H9 (cell line): Measurements from ENCODE around the gene SNAP47. TPM values are rescaled to one million over a fixed set of nuclear protein-coding genes. Genes with fewer than 3 reads are reported as not detected.

Experiments
- DNase-seq: peaks from one replicate; pipeline ENCODE4 v3.0.0-alpha.2; 2017
- H2AFZ ChIP-seq: one replicate; pipeline ENCODE4 v1.6.1; 2013; ENCODE audit warnings: mild to moderate bottlenecking, low read length, control low read depth, moderate library complexity
- H2AK5ac ChIP-seq: 2 replicates; pipeline ENCODE4 v1.6.1; 2013; ENCODE audit warnings: low read length, control low read depth, mixed read lengths; ENCODE audit not compliant: insufficient read length
- H2BK120ac ChIP-seq: one replicate; pipeline ENCODE4 v1.6.1; 2013; ENCODE audit warnings: low read depth, mild to moderate bottlenecking, low read length, control low read depth, inconsistent platforms; ENCODE audit not compliant: poor library complexity, severe bottlenecking
- H2BK12ac ChIP-seq: 2 replicates; pipeline ENCODE4 v1.6.1; 2013; ENCODE audit warnings: low read length, control low read depth, mixed read lengths, low read depth; ENCODE audit not compliant: insufficient read length
- H2BK15ac ChIP-seq: 2 replicates; pipeline ENCODE4 v1.6.1; 2013; ENCODE audit warnings: low read depth, low read length, control low read depth
- H2BK20ac ChIP-seq: one replicate; pipeline ENCODE4 v1.6.1; 2013; ENCODE audit warnings: low read depth, mild to moderate bottlenecking, low read length, control low read depth, inconsistent platforms; ENCODE audit not compliant: poor library complexity, severe bottlenecking
- H2BK5ac ChIP-seq: 2 replicates; pipeline ENCODE4 v1.6.1; 2013; ENCODE audit warnings: low read length, control low read depth, mixed read lengths; ENCODE audit not compliant: insufficient read length
- H3K14ac ChIP-seq: 2 replicates; pipeline ENCODE4 v1.6.1; 2013; ENCODE audit warnings: low read length, control low read depth; ENCODE audit not compliant: insufficient read depth
- H3K18ac ChIP-seq: 2 replicates; pipeline ENCODE4 v1.6.1; 2013; ENCODE audit warnings: low read depth, mild to moderate bottlenecking, mixed read lengths, low read length, control low read depth; ENCODE audit not compliant: insufficient read length
- H3K23ac ChIP-seq: 2 replicates; pipeline ENCODE4 v1.6.1; 2013; ENCODE audit warnings: low read length, control low read depth, mixed read lengths, low read depth; ENCODE audit not compliant: insufficient read length
- H3K23me2 ChIP-seq: 2 replicates; pipeline ENCODE4 v1.6.1; 2013; ENCODE audit warnings: low read depth, mild to moderate bottlenecking, mixed read lengths, low read length, control low read depth; ENCODE audit not compliant: insufficient read length, poor library complexity, severe bottlenecking
- H3K27ac ChIP-seq: 2 replicates; pipeline ENCODE4 v1.5.1; 2013; ENCODE audit warnings: low read length, control low read depth, mixed read lengths, low read depth; ENCODE audit not compliant: insufficient read length
- H3K27me3 ChIP-seq: 2 replicates; pipeline ENCODE4 v1.6.1; 2013; ENCODE audit warnings: low read length, control low read depth, inconsistent platforms; ENCODE audit not compliant: insufficient read depth
- H3K4ac ChIP-seq: 2 replicates; pipeline ENCODE4 v1.6.1; 2013; ENCODE audit warnings: low read depth, mild to moderate bottlenecking, control low read depth, inconsistent platforms, low read length, moderate library complexity
- H3K4me1 ChIP-seq: 2 replicates; pipeline ENCODE4 v1.6.1; 2013; ENCODE audit warnings: low read length, control low read depth, inconsistent platforms; ENCODE audit not compliant: insufficient read depth
- H3K4me2 ChIP-seq: 2 replicates; pipeline ENCODE4 v1.6.1; 2013; ENCODE audit warnings: low read length, control low read depth, mixed read lengths; ENCODE audit not compliant: insufficient read length, insufficient read depth
- H3K56ac ChIP-seq: 2 replicates; pipeline ENCODE4 v1.6.1; 2013; ENCODE audit warnings: low read depth, mild to moderate bottlenecking, mixed read lengths, low read length, control low read depth; ENCODE audit not compliant: insufficient read length
- H3K79me1 ChIP-seq: 2 replicates; pipeline ENCODE4 v1.6.1; 2013; ENCODE audit warnings: low read depth, mild to moderate bottlenecking, moderate library complexity, low read length, control low read depth, inconsistent platforms; ENCODE audit not compliant: insufficient read depth, poor library complexity, severe bottlenecking
- H3K79me2 ChIP-seq: 2 replicates; pipeline ENCODE4 v1.6.1; 2013; ENCODE audit warnings: low read length, control low read depth, inconsistent platforms; ENCODE audit not compliant: insufficient read depth
- H3K9ac ChIP-seq: 2 replicates; pipeline ENCODE4 v1.6.1; 2013; ENCODE audit warnings: low read length, control low read depth, mixed read lengths; ENCODE audit not compliant: insufficient read length; ENCODE audit errors: extremely low read depth
- H3K9me3 ChIP-seq: one replicate; pipeline ENCODE4 v1.6.1; 2013; ENCODE audit warnings: low read depth, low read length, inconsistent platforms; ENCODE audit not compliant: control insufficient read depth
- H3T11ph ChIP-seq: one replicate; pipeline ENCODE4 v1.6.1; 2013; ENCODE audit warnings: mild to moderate bottlenecking, low read length, control low read depth, inconsistent platforms
- H4K20me1 ChIP-seq: one replicate; pipeline ENCODE4 v1.6.1; 2013; ENCODE audit not compliant: control insufficient read depth, insufficient read length, insufficient read depth
- H4K5ac ChIP-seq: 2 replicates; pipeline ENCODE4 v1.6.1; 2013; ENCODE audit warnings: low read depth, mild to moderate bottlenecking, mixed read lengths, low read length, control low read depth; ENCODE audit not compliant: insufficient read length
- H4K8ac ChIP-seq: replicated peaks from 2 replicates; pipeline ENCODE4 v1.6.1; 2013; ENCODE audit warnings: low read length, control low read depth, mixed read lengths, low read depth; ENCODE audit not compliant: insufficient read length
- H4K91ac ChIP-seq: 2 replicates; pipeline ENCODE4 v1.6.1; 2013; ENCODE audit warnings: low read depth, mild to moderate bottlenecking, moderate library complexity, mixed read lengths, low read length, control low read depth; ENCODE audit not compliant: insufficient read length
- H3K27ac Mint-ChIP-seq, 3 experiments: 2 replicates in 2 of 3; 3 replicates in 1 of 3; pipeline ENCODE4 v1.8.0; 2020 to 2021; ENCODE audit warnings: mixed read lengths in 3 of 3, mild to moderate bottlenecking in 1 of 3, moderate library complexity in 1 of 3
- H3K27me3 Mint-ChIP-seq: 2 replicates; pipeline ENCODE4 v1.8.0; 2021; ENCODE audit warnings: low read depth, mild to moderate bottlenecking, moderate library complexity, mixed read lengths
- H3K36me3 Mint-ChIP-seq, 3 experiments: 2 replicates in 2 of 3; 3 replicates in 1 of 3; pipeline ENCODE4 v1.8.0; 2020 to 2021; ENCODE audit warnings: low read depth in 3 of 3, mixed read lengths in 3 of 3; ENCODE audit not compliant: insufficient read depth in 1 of 3
- H3K4me1 Mint-ChIP-seq, 2 experiments: 2 replicates each; pipeline ENCODE4 v1.8.0; 2020; ENCODE audit warnings: mixed read lengths in 2 of 2
- H3K4me3 Mint-ChIP-seq, 2 experiments: 2 replicates in 1 of 2; 3 replicates in 1 of 2; pipeline ENCODE4 v1.8.0; 2020 to 2021; ENCODE audit warnings: mild to moderate bottlenecking in 2 of 2, mixed read lengths in 2 of 2, moderate library complexity in 1 of 2
- H3K9me3 Mint-ChIP-seq, 2 experiments: 2 replicates in 1 of 2; 3 replicates in 1 of 2; pipeline ENCODE4 v1.8.0; 2020; ENCODE audit warnings: mild to moderate bottlenecking in 2 of 2, mixed read lengths in 2 of 2, moderate library complexity in 1 of 2
- WGBS: extraction: QIAGEN DNeasy Blood & Tissue Kit; methylation state at CpG from one replicate; pipeline ENCODE4 v1.1.7; 2013; ENCODE audit warnings: missing lambda C conversion rate, low lambda C conversion rate, mixed read lengths; ENCODE audit not compliant: insufficient read length; ENCODE audit errors: extremely low coverage; 5-methylcytosine and 5-hydroxymethylcytosine counted together
- total RNA-seq: library from RNA; stranded (reverse); gene quantifications from 2 replicates; pipeline ENCODE4 v1.2.1, GENCODE V29; 2021
- TF ChIP-seq, protein P1 (sequence below): fragments of 200-600 bp; sonication (generic); conservative IDR thresholded peaks from 3 replicates; pipeline ENCODE4 v1.8.0; 2021; ENCODE audit warnings: antibody characterized with exemption, mild to moderate bottlenecking

The SNAP47 gene
- total RNA-seq, 1 experiment from 2014 or later: 44.1 TPM

DNA sequence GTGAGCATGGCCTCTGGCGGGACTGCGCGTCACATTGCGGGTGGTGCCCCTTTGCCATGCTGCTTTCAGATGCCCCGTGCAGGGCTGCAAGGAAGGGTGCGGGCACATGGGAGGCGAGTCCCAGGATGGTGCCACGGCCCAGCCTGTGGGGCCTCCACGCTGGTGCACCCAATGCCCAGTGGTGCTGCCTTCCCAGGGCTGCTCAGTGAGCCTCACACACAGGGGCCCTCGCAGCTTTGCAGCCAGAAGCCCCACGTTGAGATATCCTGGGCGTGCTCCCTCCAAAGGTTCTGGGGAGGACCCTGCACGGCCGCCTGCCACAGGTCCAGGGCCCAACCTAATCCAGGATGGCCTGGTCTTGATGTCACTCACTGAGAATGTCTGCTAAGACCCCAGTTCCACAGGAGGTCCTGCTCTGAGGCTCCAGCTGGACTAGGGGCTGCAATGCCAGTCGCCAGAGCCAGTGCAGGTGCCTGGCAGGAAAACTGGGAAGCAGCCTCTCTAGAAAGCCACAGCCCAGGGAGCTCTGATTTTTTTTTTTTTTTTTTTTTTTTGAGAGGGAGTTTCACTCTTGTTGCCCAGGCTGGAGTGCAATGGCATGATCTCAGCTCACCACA, 46.2 kb downstream of the SNAP47 start:
- Histone ChIP-seq H2BK12ac (no peak overlapping the region), H3T11ph (no peak overlapping the region), H3K27me3 (peaks cover 3% of the 10 kb centered on the region; the same call in 1 of the 2 replicates), H2BK15ac (no peak overlapping the region), H3K79me1 (no peaks in the 10 kb centered on the region), H3K27ac (no peak overlapping the region), H3K4me2 (no peak overlapping the region), H3K9me3 (no peaks in the 10 kb centered on the region), H3K79me2 (no peaks in the 10 kb centered on the region), H4K5ac (no peak overlapping the region), H3K18ac (no peak overlapping the region), H3K14ac (no peak overlapping the region), H2AFZ (no peak overlapping the region), H3K4me1 (no peaks in the 10 kb centered on the region), H3K4ac (no peak overlapping the region), H3K9ac (no peak overlapping the region), H2BK20ac (no peak overlapping the region), H4K91ac (no peak overlapping the region), H3K23me2 (no peaks in the 10 kb centered on the region), H2BK120ac (no peak overlapping the region), H4K8ac (no peak overlapping the region), H2AK5ac (no peak overlapping the region), H4K20me1 (no peaks in the 10 kb centered on the region), H3K56ac (no peak overlapping the region), H3K23ac (no peak overlapping the region), H2BK5ac (no peak overlapping the region)
- no CpG with 5 or more reads among the region's 15 CpGs for WGBS
- H3K9me3 Mint-ChIP-seq: no peaks in the 10 kb centered on the region
- H3K36me3 Mint-ChIP-seq: peaks cover 2 to 11% (median 10%) of the 10 kb centered on the region in 3 experiments; a peak in 5 of 7 replicates
- peaks cover 10% of the 10 kb centered on the region for H3K27me3 Mint-ChIP-seq
- no peaks in the 10 kb centered on the region for H3K4me1 Mint-ChIP-seq
- no peak overlapping the region for H3K4me3 Mint-ChIP-seq
- TF ChIP-seq, protein P1, sequence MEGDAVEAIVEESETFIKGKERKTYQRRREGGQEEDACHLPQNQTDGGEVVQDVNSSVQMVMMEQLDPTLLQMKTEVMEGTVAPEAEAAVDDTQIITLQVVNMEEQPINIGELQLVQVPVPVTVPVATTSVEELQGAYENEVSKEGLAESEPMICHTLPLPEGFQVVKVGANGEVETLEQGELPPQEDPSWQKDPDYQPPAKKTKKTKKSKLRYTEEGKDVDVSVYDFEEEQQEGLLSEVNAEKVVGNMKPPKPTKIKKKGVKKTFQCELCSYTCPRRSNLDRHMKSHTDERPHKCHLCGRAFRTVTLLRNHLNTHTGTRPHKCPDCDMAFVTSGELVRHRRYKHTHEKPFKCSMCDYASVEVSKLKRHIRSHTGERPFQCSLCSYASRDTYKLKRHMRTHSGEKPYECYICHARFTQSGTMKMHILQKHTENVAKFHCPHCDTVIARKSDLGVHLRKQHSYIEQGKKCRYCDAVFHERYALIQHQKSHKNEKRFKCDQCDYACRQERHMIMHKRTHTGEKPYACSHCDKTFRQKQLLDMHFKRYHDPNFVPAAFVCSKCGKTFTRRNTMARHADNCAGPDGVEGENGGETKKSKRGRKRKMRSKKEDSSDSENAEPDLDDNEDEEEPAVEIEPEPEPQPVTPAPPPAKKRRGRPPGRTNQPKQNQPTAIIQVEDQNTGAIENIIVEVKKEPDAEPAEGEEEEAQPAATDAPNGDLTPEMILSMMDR: no peak
- no peak overlapping the region for H3K27ac Mint-ChIP-seq
- peak; percentile 23 for DNase-seq
